Measurements from ENCODE around the gene GALNT3.

GALNT3 gene

GRCh38 chr2:165779706-165780105 is 14.3 kb downstream of the GALNT3 start:
- no peaks in the 10 kb centered on the region for H3K27me3 Mint-ChIP-seq
- no peak overlapping the region for H3K4me3 Mint-ChIP-seq
- peaks cover 5% of the 10 kb centered on the region for H3K36me3 Mint-ChIP-seq (ENCODE audit: low read depth)
- DNase-seq, result no peak
- H3K9me3 Mint-ChIP-seq, result peaks cover 7% of the 10 kb centered on the region
- H3K4me1 Mint-ChIP-seq (ENCODE audit: low read depth), result peaks cover 10% of the 10 kb centered on the region
- H3K27ac Mint-ChIP-seq, result no peak overlapping the region

- H3K36me3 Mint-ChIP-seq (ENCODE audit: low read depth), result peaks cover 3% of the 10 kb centered on the region
- DNase-seq, result no peak
- no peaks in the 10 kb centered on the region for H3K27me3 Mint-ChIP-seq
- peaks cover 10% of the 10 kb centered on the region for H3K4me1 Mint-ChIP-seq (ENCODE audit: low read depth)
- H3K27ac Mint-ChIP-seq, result no peak overlapping the region
- H3K4me3 Mint-ChIP-seq, result no peak overlapping the region
- H3K9me3 Mint-ChIP-seq, result peaks cover 7% of the 10 kb centered on the region
Measured at GRCh38 chr2:165778653-165779451, 15.2 kb downstream of the GALNT3 start.

GRCh38 chr2:165778187-165778556 is 15.9 kb downstream of the GALNT3 start:
- peaks cover 7% of the 10 kb centered on the region for H3K9me3 Mint-ChIP-seq
- DNase-seq, result no peak
- no peaks in the 10 kb centered on the region for H3K27me3 Mint-ChIP-seq
- peaks cover 13% of the 10 kb centered on the region for H3K4me1 Mint-ChIP-seq (ENCODE audit: low read depth)
- no peak overlapping the region for H3K4me3 Mint-ChIP-seq
- peaks cover 3% of the 10 kb centered on the region for H3K36me3 Mint-ChIP-seq (ENCODE audit: low read depth)
- no peak overlapping the region for H3K27ac Mint-ChIP-seq

GRCh38 chr2:165777522-165778186 is 16.4 kb downstream of the GALNT3 start:
- peaks cover 7% of the 10 kb centered on the region for H3K9me3 Mint-ChIP-seq
- no peak overlapping the region for H3K27ac Mint-ChIP-seq
- no peak overlapping the region for H3K4me3 Mint-ChIP-seq
- H3K4me1 Mint-ChIP-seq (ENCODE audit: low read depth), result peaks cover 15% of the 10 kb centered on the region
- H3K27me3 Mint-ChIP-seq, result no peaks in the 10 kb centered on the region
- peaks cover 3% of the 10 kb centered on the region for H3K36me3 Mint-ChIP-seq (ENCODE audit: low read depth)
- no peak for DNase-seq

GRCh38 chr2:165776796-165777195 is 17.3 kb downstream of the GALNT3 start:
- Mint-ChIP-seq H3K4me3 (no peak overlapping the region), H3K9me3 (peaks cover 7% of the 10 kb centered on the region), H3K27me3 (no peaks in the 10 kb centered on the region), H3K36me3 (ENCODE audit: low read depth) (peaks cover 3% of the 10 kb centered on the region), H3K27ac (no peak overlapping the region), H3K4me1 (ENCODE audit: low read depth) (peaks cover 15% of the 10 kb centered on the region)
- DNase-seq, result no peak

- H3K9me3 Mint-ChIP-seq, result peaks cover 7% of the 10 kb centered on the region
- DNase-seq, result no peak
- no peak overlapping the region for H3K27ac Mint-ChIP-seq
- H3K36me3 Mint-ChIP-seq (ENCODE audit: low read depth), result peaks cover 3% of the 10 kb centered on the region
- no peak overlapping the region for H3K4me3 Mint-ChIP-seq
- no peaks in the 10 kb centered on the region for H3K27me3 Mint-ChIP-seq
- H3K4me1 Mint-ChIP-seq (ENCODE audit: low read depth), result peaks cover 15% of the 10 kb centered on the region
Measured at GRCh38 chr2:165776013-165776412, 18.0 kb downstream of the GALNT3 start.

- Mint-ChIP-seq H3K9me3 (no peaks in the 10 kb centered on the region), H3K36me3 (ENCODE audit: low read depth) (no peaks in the 10 kb centered on the region), H3K27ac (no peak overlapping the region), H3K4me3 (no peak overlapping the region), H3K4me1 (ENCODE audit: low read depth) (peaks cover 15% of the 10 kb centered on the region), H3K27me3 (no peaks in the 10 kb centered on the region)
- no peak for DNase-seq
Measured at GRCh38 chr2:165773684-165774083, 20.4 kb downstream of the GALNT3 start.

GRCh38 chr2:165772183-165772582 is 21.9 kb downstream of the GALNT3 start:
- Mint-ChIP-seq H3K27me3 (no peaks in the 10 kb centered on the region), H3K4me1 (ENCODE audit: low read depth) (peaks cover 5% of the 10 kb centered on the region), H3K36me3 (ENCODE audit: low read depth) (no peaks in the 10 kb centered on the region), H3K27ac (no peak overlapping the region), H3K9me3 (no peaks in the 10 kb centered on the region), H3K4me3 (no peak overlapping the region)
- DNase-seq, result no peak

- H3K4me1 Mint-ChIP-seq (ENCODE audit: low read depth), result no peaks in the 10 kb centered on the region
- no peak overlapping the region for H3K27ac Mint-ChIP-seq
- no peaks in the 10 kb centered on the region for H3K36me3 Mint-ChIP-seq (ENCODE audit: low read depth)
- H3K9me3 Mint-ChIP-seq, result no peaks in the 10 kb centered on the region
- no peak overlapping the region for H3K4me3 Mint-ChIP-seq
- no peak for DNase-seq
- no peaks in the 10 kb centered on the region for H3K27me3 Mint-ChIP-seq
Measured at GRCh38 chr2:165766326-165766927, 27.6 kb downstream of the GALNT3 start.

GRCh38 chr2:165762723-165763122 is 31.3 kb downstream of the GALNT3 start:
- H3K27ac Mint-ChIP-seq, result no peak overlapping the region
- H3K9me3 Mint-ChIP-seq, result no peaks in the 10 kb centered on the region
- no peaks in the 10 kb centered on the region for H3K36me3 Mint-ChIP-seq (ENCODE audit: low read depth)
- H3K4me1 Mint-ChIP-seq (ENCODE audit: low read depth), result no peaks in the 10 kb centered on the region
- H3K4me3 Mint-ChIP-seq, result no peak overlapping the region
- DNase-seq, result no peak
- no peaks in the 10 kb centered on the region for H3K27me3 Mint-ChIP-seq

- H3K4me1 Mint-ChIP-seq (ENCODE audit: low read depth), result no peaks in the 10 kb centered on the region
Measured at GRCh38 chr2:165757906-165758675, 36.0 kb downstream of the GALNT3 start.

GRCh38 chr2:165746501-165746900 is 47.5 kb downstream of the GALNT3 start:
- H3K4me1 Mint-ChIP-seq (ENCODE audit: low read depth), result no peaks in the 10 kb centered on the region
- H3K9me3 Mint-ChIP-seq, result no peaks in the 10 kb centered on the region
- H3K36me3 Mint-ChIP-seq (ENCODE audit: low read depth), result peaks cover 5% of the 10 kb centered on the region
- no peak overlapping the region for H3K27ac Mint-ChIP-seq
- H3K27me3 Mint-ChIP-seq, result no peaks in the 10 kb centered on the region
- H3K4me3 Mint-ChIP-seq, result no peak overlapping the region
- no peak for DNase-seq

More at GRCh38 chr2:165757906-165758675, 36.0 kb downstream of the GALNT3 start:
- no peak overlapping the region for H3K4me3 Mint-ChIP-seq
- H3K36me3 Mint-ChIP-seq (ENCODE audit: low read depth), result peaks cover 8% of the 10 kb centered on the region
- H3K9me3 Mint-ChIP-seq, result no peaks in the 10 kb centered on the region
- H3K27ac Mint-ChIP-seq, result no peak overlapping the region
- no peaks in the 10 kb centered on the region for H3K27me3 Mint-ChIP-seq
- DNase-seq, result no peak

GRCh38 chr2:165745916-165746315 is 48.1 kb downstream of the GALNT3 start:
- H3K4me1 Mint-ChIP-seq (ENCODE audit: low read depth), result no peaks in the 10 kb centered on the region

GRCh38 chr2:165743442-165743841 is 50.6 kb downstream of the GALNT3 start:
- Mint-ChIP-seq H3K27me3 (no peaks in the 10 kb centered on the region), H3K4me3 (no peak overlapping the region), H3K36me3 (ENCODE audit: low read depth) (peaks cover 5% of the 10 kb centered on the region), H3K9me3 (peaks cover 4% of the 10 kb centered on the region), H3K4me1 (ENCODE audit: low read depth) (no peaks in the 10 kb centered on the region), H3K27ac (no peak overlapping the region)
- DNase-seq, result no peak

More at GRCh38 chr2:165745916-165746315, 48.1 kb downstream of the GALNT3 start:
- H3K36me3 Mint-ChIP-seq (ENCODE audit: low read depth), result peaks cover 5% of the 10 kb centered on the region
- no peak overlapping the region for H3K4me3 Mint-ChIP-seq
- no peaks in the 10 kb centered on the region for H3K27me3 Mint-ChIP-seq
- no peaks in the 10 kb centered on the region for H3K9me3 Mint-ChIP-seq
- no peak overlapping the region for H3K27ac Mint-ChIP-seq
- DNase-seq, result no peak

All from activated T-cell treated with anti-CD3 and anti-CD28 coated beads, Interleukin-2, amount 50 U/mL, for 24 hours (primary cell).